RWPE1 (cell line): ENCODE data around the gene NTPCR.
"Not testable (repeated sequence)": the region's sequence is repeated elsewhere in the genome, so short reads cannot be mapped to it uniquely, and the experiment has no call there.

Source experiments
- CTCF ChIA-PET: fragments of 350-600 bp; sonication (Branson Sonifier 250); formaldehyde crosslinking; extraction: SDS; loops from one replicate; lab custom pipeline; 2021; lab: Yijun Ruan, JAX
- POLR2A ChIA-PET: fragments of 400-600 bp; formaldehyde crosslinking; extraction: SDS; loops from one replicate; lab custom pipeline; 2020; ENCODE audit warnings: antibody characterized with exemption; ENCODE audit not compliant: low non-redundant PET; lab: Yijun Ruan, JAX
- DNase-seq: peaks from one replicate; pipeline ENCODE4 v3.0.0; 2012; ENCODE audit warnings: low spot score
- H3K27ac ChIP-seq: fragments of 450-650 bp; 2 replicates; pipeline ENCODE4 v1.5.1; 2017
- CTCF ChIP-seq: fragments of 450-650 bp; conservative IDR thresholded peaks from 2 replicates; pipeline ENCODE4 v1.5.1; 2017; ENCODE audit warnings: low read depth, mild to moderate bottlenecking

Gene NTPCR

GRCh38 chr1:232993555-232993954 lies 43.1 kb downstream of the NTPCR start:
- no peak for DNase-seq
- TF ChIP-seq CTCF = no peak
- ChIA-PET POLR2A (no interaction called here), CTCF (no interaction called here)
- H3K27ac ChIP-seq = no peak overlapping the region

GRCh38 chr1:232995189-232995588 lies 44.8 kb downstream of the NTPCR start:
- CTCF ChIA-PET = no interaction called here
- no peak overlapping the region for H3K27ac ChIP-seq
- TF ChIP-seq CTCF = no peak
- POLR2A ChIA-PET = no interaction called here
- no peak for DNase-seq

- DNase-seq = no peak
- ChIA-PET CTCF (no interaction called here), POLR2A (no interaction called here)
- H3K27ac ChIP-seq = no peak overlapping the region
- no peak for TF ChIP-seq CTCF
These were observed 45.7 kb downstream of the NTPCR start for GRCh38 chr1:232996143-232996542.

GRCh38 chr1:232998138-232998537 lies 47.7 kb downstream of the NTPCR start:
- no peak for DNase-seq
- POLR2A ChIA-PET = no interaction called here
- TF ChIP-seq CTCF = no peak
- CTCF ChIA-PET = interaction anchor here (1.1 kb wide), 1 partner anchor 20 kb away, joined by 4 read pairs; no protein-coding TSS in a partner anchor
- no peak overlapping the region for H3K27ac ChIP-seq

GRCh38 chr1:232998646-232999045 lies 48.2 kb downstream of the NTPCR start:
- POLR2A ChIA-PET = no interaction called here

GRCh38 chr1:232999956-233000625 lies 49.7 kb downstream of the NTPCR start:
- CTCF ChIA-PET = no interaction called here
- DNase-seq = no peak
- no peak for TF ChIP-seq CTCF
- POLR2A ChIA-PET = no interaction called here
- no peak overlapping the region for H3K27ac ChIP-seq

More at GRCh38 chr1:232998646-232999045, 48.2 kb downstream of the NTPCR start:
- no peak for TF ChIP-seq CTCF
- no peak for DNase-seq
- CTCF ChIA-PET = interaction anchor here (1.1 kb wide), 1 partner anchor 20 kb away, joined by 4 read pairs; no protein-coding TSS in a partner anchor
- H3K27ac ChIP-seq = no peak overlapping the region

GRCh38 chr1:233003638-233004037 lies 53.2 kb downstream of the NTPCR start:
- DNase-seq, H3K27ac ChIP-seq, CTCF ChIA-PET, POLR2A ChIA-PET: not testable (repeated sequence)
